22Rv1 (cell line): ENCODE measurements around the gene ZNF460.
A peak's percentile ranks its signal among the peaks of the same experiment; 100 is the strongest.

Experiments
- H3K27ac ChIP-seq: fragments of 450-650 bp; 2 replicates; pipeline ENCODE4 v1.5.1; 2017
- ZFX ChIP-seq: fragments of 450-650 bp; IDR thresholded peaks from 2 replicates; pipeline ENCODE4 v1.6.1; 2017; ENCODE audit warnings: antibody characterized with exemption, borderline replicate concordance
- TF ChIP-seq, protein P1 (sequence below): fragments of 450-650 bp; IDR thresholded peaks from 2 replicates; pipeline ENCODE4 v1.5.1; 2017; ENCODE audit warnings: mild to moderate bottlenecking

The ZNF460 gene

DNA sequence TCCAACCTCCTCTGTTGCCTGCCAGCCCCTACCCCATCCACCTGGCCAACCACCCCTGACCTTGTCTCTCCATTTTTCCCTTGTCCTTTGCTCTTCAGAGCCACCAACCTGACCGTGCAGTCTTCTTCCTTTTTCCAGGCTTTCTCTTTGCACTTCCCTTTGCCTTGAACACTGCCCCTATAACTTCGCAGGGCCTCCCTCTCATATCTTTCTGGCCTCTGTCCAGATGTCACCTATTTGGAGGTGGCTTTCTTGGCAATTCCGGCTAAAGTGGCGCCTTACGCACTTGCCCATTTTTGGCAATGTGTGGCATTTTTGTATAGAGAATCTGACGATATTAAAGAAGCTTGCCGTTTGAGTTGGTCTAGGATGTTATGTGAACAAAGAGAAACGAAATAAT, 40.8 kb downstream of the ZNF460 start:
- TF ChIP-seq, protein P1, sequence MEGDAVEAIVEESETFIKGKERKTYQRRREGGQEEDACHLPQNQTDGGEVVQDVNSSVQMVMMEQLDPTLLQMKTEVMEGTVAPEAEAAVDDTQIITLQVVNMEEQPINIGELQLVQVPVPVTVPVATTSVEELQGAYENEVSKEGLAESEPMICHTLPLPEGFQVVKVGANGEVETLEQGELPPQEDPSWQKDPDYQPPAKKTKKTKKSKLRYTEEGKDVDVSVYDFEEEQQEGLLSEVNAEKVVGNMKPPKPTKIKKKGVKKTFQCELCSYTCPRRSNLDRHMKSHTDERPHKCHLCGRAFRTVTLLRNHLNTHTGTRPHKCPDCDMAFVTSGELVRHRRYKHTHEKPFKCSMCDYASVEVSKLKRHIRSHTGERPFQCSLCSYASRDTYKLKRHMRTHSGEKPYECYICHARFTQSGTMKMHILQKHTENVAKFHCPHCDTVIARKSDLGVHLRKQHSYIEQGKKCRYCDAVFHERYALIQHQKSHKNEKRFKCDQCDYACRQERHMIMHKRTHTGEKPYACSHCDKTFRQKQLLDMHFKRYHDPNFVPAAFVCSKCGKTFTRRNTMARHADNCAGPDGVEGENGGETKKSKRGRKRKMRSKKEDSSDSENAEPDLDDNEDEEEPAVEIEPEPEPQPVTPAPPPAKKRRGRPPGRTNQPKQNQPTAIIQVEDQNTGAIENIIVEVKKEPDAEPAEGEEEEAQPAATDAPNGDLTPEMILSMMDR: no peak
- no peak for TF ChIP-seq ZFX
- peak overlapping the region; percentile 73 for H3K27ac ChIP-seq

- H3K27ac ChIP-seq: no peak overlapping the region
- TF ChIP-seq, protein P1: no peak
- no peak for TF ChIP-seq ZFX
Observed at GRCh38 chr19:57321751-57322150, 41.5 kb downstream of the ZNF460 start.

- H3K27ac ChIP-seq: no peak overlapping the region
- no peak for TF ChIP-seq ZFX
- TF ChIP-seq, protein P1: no peak
Observed at GRCh38 chr19:57324992-57325391, 44.7 kb downstream of the ZNF460 start.

GRCh38 chr19:57327993-57328392, 47.7 kb downstream of the ZNF460 start:
- TF ChIP-seq ZFX: no peak
- TF ChIP-seq, protein P1: no peak
- no peak overlapping the region for H3K27ac ChIP-seq

GRCh38 chr19:57334191-57334590, 53.9 kb downstream of the ZNF460 start:
- no peak overlapping the region for H3K27ac ChIP-seq
- no peak for TF ChIP-seq ZFX
- TF ChIP-seq, protein P1: no peak

DNA sequence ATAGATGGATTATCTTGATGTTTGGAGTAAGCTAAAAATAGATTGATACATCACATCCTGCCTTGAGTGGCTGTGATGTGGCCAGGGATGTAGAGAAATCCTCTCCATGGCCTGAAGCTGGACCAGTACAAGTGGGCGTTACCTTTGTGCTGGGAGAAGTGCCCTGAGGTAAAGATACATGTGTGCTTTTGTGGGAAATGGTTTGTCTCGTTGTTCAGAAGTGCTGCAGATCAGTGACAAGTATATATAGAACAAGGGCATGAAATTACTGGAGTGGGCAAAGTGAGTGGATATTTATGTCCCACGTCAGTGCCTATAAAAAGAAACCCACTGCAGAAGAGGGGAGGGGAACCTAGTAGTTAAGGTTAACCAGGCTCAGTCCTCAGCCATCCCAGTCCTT, 58.6 kb downstream of the ZNF460 start:
- H3K27ac ChIP-seq: no peak overlapping the region
- TF ChIP-seq ZFX: no peak
- TF ChIP-seq, protein P1: no peak

DNA sequence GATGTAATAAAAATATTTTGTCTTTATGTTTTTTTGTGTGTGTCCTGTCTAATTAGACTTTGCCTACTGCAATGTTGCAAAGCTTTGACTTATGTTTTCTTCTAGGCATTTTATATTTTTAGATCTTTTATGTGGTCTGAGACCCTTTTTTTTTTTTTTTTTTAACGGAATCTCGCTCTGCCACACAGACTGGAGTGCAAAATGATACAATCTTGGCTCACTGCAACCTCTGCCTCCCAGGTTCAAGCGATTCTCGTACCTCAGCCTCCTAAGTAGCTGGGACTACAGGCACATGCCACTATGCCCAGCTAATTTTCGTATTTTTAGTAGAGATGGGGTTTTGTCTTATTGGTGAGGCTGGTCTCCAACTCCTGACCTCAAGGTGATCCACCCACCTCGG, 62.3 kb downstream of the ZNF460 start:
- H3K27ac ChIP-seq: no peak overlapping the region

More for the DNA sequence above, 62.3 kb downstream of the ZNF460 start:
- no peak for TF ChIP-seq ZFX
- TF ChIP-seq, protein P1: no peak
